CD14-positive monocyte (primary cell): ENCODE results near the gene ACYP2. TPM values are rescaled to one million over a fixed set of nuclear protein-coding genes. Genes with fewer than 3 reads are reported as not detected.
"Not testable (repeated sequence)": the region's sequence is repeated elsewhere in the genome, so short reads cannot be mapped to it uniquely, and the experiment has no call there.

ENCODE experiments used
- DNase-seq, 3 donors: peaks; one replicate each; pipeline ENCODE4 v3.0.0-alpha.2; 2011 to 2022
- H2AFZ ChIP-seq: 2 replicates; pipeline ENCODE4 v1.6.0; 2012; ENCODE audit warnings: mild to moderate bottlenecking, low read depth, low read length, inconsistent platforms; ENCODE audit not compliant: insufficient read depth, poor library complexity, severe bottlenecking
- H3K27ac ChIP-seq, 2 donors: 1 replicate in 1 of 2; 2 replicates in 1 of 2; pipeline ENCODE4 v1.5.1; 2012 to 2013; ENCODE audit warnings: low read length in 2 of 2, control low read depth in 1 of 2, inconsistent platforms in 1 of 2, low read depth in 1 of 2, mild to moderate bottlenecking in 1 of 2
- H3K27me3 ChIP-seq, 2 donors: one replicate each; pipeline versions ENCODE4 v1.6.0 to v1.6.1; 2011 to 2013; ENCODE audit warnings: low read length in 2 of 2; ENCODE audit not compliant: control insufficient read depth in 2 of 2, insufficient read depth in 2 of 2
- H3K36me3 ChIP-seq, 2 donors: replicated peaks in 1 of 2; 1 replicate in 1 of 2; 2 replicates in 1 of 2; pipeline versions ENCODE4 v1.5.1 to v1.6.1; 2012 to 2013; ENCODE audit warnings: low read length in 2 of 2, control low read depth in 1 of 2, inconsistent platforms in 1 of 2, mild to moderate bottlenecking in 1 of 2; ENCODE audit not compliant: insufficient read depth in 2 of 2, control insufficient read depth in 1 of 2
- H3K4me1 ChIP-seq, 2 donors: 1 replicate in 1 of 2; 2 replicates in 1 of 2; pipeline versions ENCODE4 v1.5.1 to v1.6.1; 2012 to 2013; ENCODE audit warnings: low read length in 2 of 2, control low read depth in 1 of 2, inconsistent platforms in 1 of 2, mild to moderate bottlenecking in 1 of 2, moderate library complexity in 1 of 2; ENCODE audit not compliant: insufficient read depth in 2 of 2, control insufficient read depth in 1 of 2
- H3K4me2 ChIP-seq: replicated peaks from 2 replicates; pipeline ENCODE3; 2012; ENCODE audit warnings: low read length, moderate library complexity, mild to moderate bottlenecking; ENCODE audit not compliant: poor library complexity, severe bottlenecking; ENCODE audit errors: extremely low read depth
- H3K4me3 ChIP-seq, 3 experiments: fragments of 200-600 bp in 1 of 3; sonication (generic) in 1 of 3; replicated peaks in 1 of 3; 1 replicate in 2 of 3; 2 replicates in 1 of 3; pipeline ENCODE4 v1.5.1; 2011 to 2013; ENCODE audit warnings: low read length in 3 of 3, mild to moderate bottlenecking in 3 of 3, control low read depth in 2 of 3, low read depth in 2 of 3, inconsistent platforms in 1 of 3, moderate library complexity in 1 of 3
- H3K79me2 ChIP-seq: 2 replicates; pipeline ENCODE4 v1.6.0; 2012; ENCODE audit warnings: mild to moderate bottlenecking, control low read depth, inconsistent platforms, low read length, moderate library complexity; ENCODE audit not compliant: insufficient read depth
- H3K9ac ChIP-seq: 2 replicates; pipeline ENCODE4 v1.6.0; 2017; ENCODE audit warnings: low read length, mild to moderate bottlenecking; ENCODE audit not compliant: insufficient read depth, poor library complexity, severe bottlenecking
- H3K9me3 ChIP-seq, 2 donors: replicated peaks in 1 of 2; 1 replicate in 1 of 2; 2 replicates in 1 of 2; pipeline versions ENCODE4 v1.5.1 to v1.6.1; 2012 to 2013; ENCODE audit warnings: low read length in 2 of 2, control low read depth in 1 of 2; ENCODE audit not compliant: control insufficient read depth in 1 of 2, insufficient read depth in 1 of 2
- H4K20me1 ChIP-seq: 2 replicates; pipeline ENCODE4 v1.6.0; 2012; ENCODE audit warnings: mild to moderate bottlenecking, low read length, control low read depth, moderate library complexity; ENCODE audit not compliant: insufficient read depth
- H3K27ac Mint-ChIP-seq, 7 donors: one replicate each; pipeline ENCODE4 v1.8.0; 2020; ENCODE audit warnings: mild to moderate bottlenecking in 7 of 7, mixed read lengths in 7 of 7, moderate library complexity in 6 of 7, inconsistent platforms in 2 of 7
- H3K27me3 Mint-ChIP-seq, 3 donors: one replicate each; pipeline ENCODE4 v1.8.0; 2021 to 2022; ENCODE audit warnings: low read depth in 3 of 3, mild to moderate bottlenecking in 3 of 3, mixed read lengths in 3 of 3, moderate library complexity in 3 of 3, inconsistent platforms in 1 of 3
- H3K36me3 Mint-ChIP-seq, 2 donors: one replicate each; pipeline ENCODE4 v1.8.0; 2020; ENCODE audit warnings: mixed read lengths in 2 of 2, inconsistent platforms in 1 of 2, mild to moderate bottlenecking in 1 of 2
- H3K4me1 Mint-ChIP-seq: one replicate; pipeline ENCODE4 v1.8.0; 2020; ENCODE audit warnings: mild to moderate bottlenecking, mixed read lengths
- H3K4me3 Mint-ChIP-seq, 2 donors: one replicate each; pipeline ENCODE4 v1.8.0; 2020; ENCODE audit warnings: mild to moderate bottlenecking in 2 of 2, mixed read lengths in 2 of 2, moderate library complexity in 1 of 2
- H3K9me3 Mint-ChIP-seq, 7 donors: one replicate each; pipeline ENCODE4 v1.8.0; 2020 to 2022; ENCODE audit warnings: mixed read lengths in 7 of 7, mild to moderate bottlenecking in 6 of 7, moderate library complexity in 6 of 7, inconsistent platforms in 2 of 7
- CTCF ChIP-seq: fragments of 200-600 bp; IDR thresholded peaks from one replicate; pipeline ENCODE4 v1.8.0; 2022; ENCODE audit warnings: antibody characterized with exemption, mild to moderate bottlenecking
- WGBS: methylation state at CpG from one replicate; pipeline ENCODE4 v1.1.5; 2013; ENCODE audit warnings: missing lambda C conversion rate; ENCODE audit not compliant: insufficient coverage; 5-methylcytosine and 5-hydroxymethylcytosine counted together
- intact Hi-C, 2 donors: fragments of 100-400 bp; cut with micrococcal nuclease; formaldehyde crosslinking; loops; one replicate each; pipeline versions ENCODE4 v1.15.0 to v1.15.1; 2023
- polyA plus RNA-seq, 3 donors: library from polyadenylated mRNA; depleted of rRNA in 1 of 3; unstranded in 2 of 3; stranded (reverse) in 1 of 3; fragments of 300-500 nt in 2 of 3; fragments of >200 nt in 1 of 3; fragmentation: Illumina TruSeq in 2 of 3; gene quantifications; 1 replicate in 2 of 3; 2 replicates in 1 of 3; pipeline ENCODE4 v1.2.3, GENCODE V29; 2012 to 2021

ACYP2 gene
- polyA plus RNA-seq, 3 donors, result 6.2 to 10.8 (median 10.3) TPM

- Mint-ChIP-seq H3K9me3 (peaks cover 0 to 3% (median 0%) of the 10 kb centered on the region in 7 donors), H3K36me3 (peaks cover 0 to under 1% of the 10 kb centered on the region in 2 donors), H3K27ac (no peak overlapping the region), H3K27me3 (peaks cover 0 to 3% (median 0%) of the 10 kb centered on the region in 3 donors), H3K4me1 (peaks cover 3% of the 10 kb centered on the region), H3K4me3 (no peak overlapping the region)
- no peak for DNase-seq
- no peak overlapping the region for H3K9ac ChIP-seq
- no peak overlapping the region for H3K27ac ChIP-seq
- H3K4me3 ChIP-seq, result no peak overlapping the region
- no peaks in the 10 kb centered on the region for H3K27me3 ChIP-seq
- no peaks in the 10 kb centered on the region for H4K20me1 ChIP-seq
- peaks cover 2% of the 10 kb centered on the region in 2 donors for H3K4me1 ChIP-seq
- no CpG with 5 or more reads among the region's 3 CpGs for WGBS
- H2AFZ ChIP-seq, result no peak overlapping the region
- H3K79me2 ChIP-seq, result no peaks in the 10 kb centered on the region
- intact Hi-C loops, result loop anchor here (10.0 kb wide), 2 partner anchors 615 to 1515 kb away; partner anchors contain the start of gene EML6 (in 1 of the 2)
- H3K9me3 ChIP-seq, result no peaks in the 10 kb centered on the region
- H3K4me2 ChIP-seq, result no peak overlapping the region
- no peak for TF ChIP-seq CTCF
- H3K36me3 ChIP-seq, result no peaks in the 10 kb centered on the region
Measured at GRCh38 chr2:54109848-54110247, 5.6 kb upstream of the ACYP2 start.

- not testable (repeated sequence) for H3K36me3 ChIP-seq, H3K9ac ChIP-seq, H3K4me2 ChIP-seq, H3K4me3 ChIP-seq, H4K20me1 ChIP-seq, DNase-seq, H3K27me3 Mint-ChIP-seq, H3K27me3 ChIP-seq, H3K4me1 Mint-ChIP-seq, H3K79me2 ChIP-seq
- peak overlapping the region in 1 of 2 donors; percentile 98 for H3K27ac ChIP-seq
- Mint-ChIP-seq H3K27ac (peak overlapping the region; percentile 60 to 100 (median 99)), H3K9me3 (peaks cover 11 to 23% (median 15%) of the 10 kb centered on the region in 7 donors), H3K4me3 (peak overlapping the region in 1 of 2 donors; percentile 97), H3K36me3 (peaks cover 9 to 14% of the 10 kb centered on the region in 2 donors)
- H3K4me1 ChIP-seq, result peaks cover 6 to 11% of the 10 kb centered on the region in 2 donors
- H3K9me3 ChIP-seq, result peaks cover 7 to 15% of the 10 kb centered on the region in 2 donors
- WGBS, result 85% methylated on average over 4 of the region's 6 CpGs
- intact Hi-C loops, result loop anchor here (10.0 kb wide), 2 partner anchors 610 to 1510 kb away; partner anchors contain the start of gene EML6 (in 1 of the 2)
- H2AFZ ChIP-seq, result peak overlapping the region; percentile 89
Measured at GRCh38 chr2:54114479-54114878, 936 bp upstream of the ACYP2 start.
